HEK293 (cell line): ENCODE measurements around the gene VSIG1.

Source experiments
- CTCF ChIA-PET: fragments of 350-600 bp; formaldehyde crosslinking; extraction: SDS; loops from one replicate; lab custom pipeline; 2021; ENCODE audit warnings: antibody characterized with exemption; lab: Yijun Ruan, JAX
- POLR2A ChIA-PET: fragments of 300-600 bp; formaldehyde crosslinking; extraction: SDS; loops from one replicate; lab custom pipeline; 2020; ENCODE audit warnings: antibody characterized with exemption, inconsistent platforms; lab: Yijun Ruan, JAX
- H3K27ac ChIP-seq: fragments of 200-500 bp; sonication (Bioruptor generic); 2 replicates; pipeline ENCODE4 v1.5.1; 2014; ENCODE audit warnings: low read depth, low read length, control low read depth, inconsistent platforms; ENCODE audit errors: extremely low read depth
- H3K36me3 ChIP-seq, 2 experiments: fragments of 200-500 bp in 1 of 2; sonication (Bioruptor generic) in 1 of 2; 1 replicate in 1 of 2; 2 replicates in 1 of 2; pipeline ENCODE4 v1.5.1; 2014 to 2017; ENCODE audit warnings: inconsistent platforms in 2 of 2, low read length in 2 of 2; ENCODE audit not compliant: control insufficient read depth in 2 of 2, insufficient read depth in 1 of 2
- H3K4me1 ChIP-seq: fragments of 200-500 bp; sonication (Bioruptor generic); 2 replicates; pipeline ENCODE4 v1.5.1; 2014; ENCODE audit warnings: mild to moderate bottlenecking, low read length, inconsistent platforms; ENCODE audit not compliant: control insufficient read depth, insufficient read depth
- H3K4me3 ChIP-seq: 2 replicates; pipeline ENCODE4 v1.5.1; 2011; ENCODE audit warnings: low read depth, mild to moderate bottlenecking, control low read depth, low read length, moderate library complexity
- H3K9me3 ChIP-seq: fragments of 200-500 bp; sonication (Bioruptor generic); 2 replicates; pipeline ENCODE4 v1.5.1; 2014; ENCODE audit warnings: low read depth, low read length, inconsistent platforms; ENCODE audit not compliant: control insufficient read depth, insufficient read depth
- FEZF1 ChIP-seq: fragments of 450-650 bp; formaldehyde crosslinking; IDR thresholded peaks from 2 replicates; pipeline ENCODE4 v1.5.1; 2016; ENCODE audit warnings: missing biosample characterization, missing genetic modification characterization
- GLI2 ChIP-seq: fragments of 450-650 bp; formaldehyde crosslinking; IDR thresholded peaks from 2 replicates; pipeline ENCODE4; 2017; ENCODE audit warnings: missing biosample characterization, missing genetic modification characterization, low read depth, borderline replicate concordance
- KLF7 ChIP-seq: fragments of 450-650 bp; formaldehyde crosslinking; IDR thresholded peaks from 2 replicates; pipeline ENCODE4 v1.5.1; 2016; ENCODE audit warnings: missing biosample characterization, missing genetic modification characterization, borderline replicate concordance
- SCRT2 ChIP-seq: fragments of 450-650 bp; formaldehyde crosslinking; IDR thresholded peaks from 2 replicates; pipeline ENCODE4 v1.5.1; 2016; ENCODE audit warnings: missing biosample characterization, missing genetic modification characterization
- SETDB1 ChIP-seq: IDR thresholded peaks from one replicate; pipeline ENCODE4 v1.6.1; 2017; ENCODE audit warnings: mild to moderate bottlenecking, low read length, moderate library complexity, mixed read lengths; ENCODE audit not compliant: insufficient read length
- TRIM28 ChIP-seq: IDR thresholded peaks from 2 replicates; pipeline ENCODE4 v1.6.1; 2011; ENCODE audit warnings: low read length, control low read depth, borderline replicate concordance
- WT1 ChIP-seq: fragments of 450-650 bp; formaldehyde crosslinking; IDR thresholded peaks from 2 replicates; pipeline ENCODE4 v1.5.1; 2016; ENCODE audit warnings: missing biosample characterization, missing genetic modification characterization
- ZBTB20 ChIP-seq: fragments of 450-650 bp; formaldehyde crosslinking; IDR thresholded peaks from 2 replicates; pipeline ENCODE4 v1.5.1; 2016; ENCODE audit warnings: missing biosample characterization, missing genetic modification characterization
- ZNF112 ChIP-seq: fragments of 450-650 bp; formaldehyde crosslinking; IDR thresholded peaks from 2 replicates; pipeline ENCODE4 v1.5.0; 2017; ENCODE audit warnings: missing biosample characterization, missing genetic modification characterization
- ZNF155 ChIP-seq: fragments of 450-650 bp; formaldehyde crosslinking; IDR thresholded peaks from 2 replicates; pipeline ENCODE4 v1.5.1; 2016; ENCODE audit warnings: missing biosample characterization, missing genetic modification characterization
- ZNF175 ChIP-seq: fragments of 450-650 bp; formaldehyde crosslinking; IDR thresholded peaks from 2 replicates; pipeline ENCODE4 v1.5.1; 2016; ENCODE audit warnings: missing biosample characterization, missing genetic modification characterization
- ZNF324 ChIP-seq: fragments of 450-650 bp; formaldehyde crosslinking; IDR thresholded peaks from 2 replicates; pipeline ENCODE4 v1.5.1; 2016; ENCODE audit warnings: missing biosample characterization, missing genetic modification characterization
- ZNF416 ChIP-seq: fragments of 450-650 bp; formaldehyde crosslinking; IDR thresholded peaks from 2 replicates; pipeline ENCODE4 v1.5.1; 2016; ENCODE audit warnings: missing biosample characterization, missing genetic modification characterization
- ZNF549 ChIP-seq: fragments of 450-650 bp; IDR thresholded peaks from 2 replicates; pipeline ENCODE4 v1.5.1; 2018; ENCODE audit warnings: missing biosample characterization, missing genetic modification characterization, mild to moderate bottlenecking, inconsistent platforms, moderate library complexity
- ZNF571 ChIP-seq: fragments of 450-650 bp; formaldehyde crosslinking; IDR thresholded peaks from 2 replicates; pipeline ENCODE4 v1.5.0; 2017; ENCODE audit warnings: missing biosample characterization, missing genetic modification characterization
- ZNF600 ChIP-seq: fragments of 450-650 bp; formaldehyde crosslinking; IDR thresholded peaks from 2 replicates; pipeline ENCODE4 v1.5.1; 2016; ENCODE audit warnings: missing biosample characterization, missing genetic modification characterization
- ZNF629 ChIP-seq: fragments of 450-650 bp; formaldehyde crosslinking; IDR thresholded peaks from 2 replicates; pipeline ENCODE4 v1.5.1; 2017; ENCODE audit warnings: missing biosample characterization, missing genetic modification characterization
- ZNF654 ChIP-seq: fragments of 450-650 bp; formaldehyde crosslinking; IDR thresholded peaks from 2 replicates; pipeline ENCODE4 v1.5.1; 2016; ENCODE audit warnings: low read depth, missing biosample characterization, missing genetic modification characterization
- ZNF660 ChIP-seq: fragments of 450-650 bp; IDR thresholded peaks from 2 replicates; pipeline ENCODE4 v1.5.1; 2018; ENCODE audit warnings: missing biosample characterization, mild to moderate bottlenecking, missing genetic modification characterization
- ZNF791 ChIP-seq: fragments of 450-650 bp; formaldehyde crosslinking; IDR thresholded peaks from 2 replicates; pipeline ENCODE4 v1.5.1; 2016; ENCODE audit warnings: missing biosample characterization, missing genetic modification characterization
- TF ChIP-seq, protein P1 (sequence below): fragments of 450-650 bp; formaldehyde crosslinking; IDR thresholded peaks from 2 replicates; pipeline ENCODE4 v1.5.1; 2016; ENCODE audit warnings: missing biosample characterization, missing genetic modification characterization, borderline replicate concordance
- TF ChIP-seq, protein P2 (sequence below): fragments of 450-650 bp; formaldehyde crosslinking; IDR thresholded peaks from 2 replicates; pipeline ENCODE4 v1.5.1; 2016; ENCODE audit warnings: missing biosample characterization, missing genetic modification characterization
- TF ChIP-seq, protein P3 (sequence below): fragments of 450-650 bp; formaldehyde crosslinking; IDR thresholded peaks from 2 replicates; pipeline ENCODE4 v1.5.1; 2016; ENCODE audit warnings: missing biosample characterization, missing genetic modification characterization, borderline replicate concordance

The VSIG1 gene

DNA sequence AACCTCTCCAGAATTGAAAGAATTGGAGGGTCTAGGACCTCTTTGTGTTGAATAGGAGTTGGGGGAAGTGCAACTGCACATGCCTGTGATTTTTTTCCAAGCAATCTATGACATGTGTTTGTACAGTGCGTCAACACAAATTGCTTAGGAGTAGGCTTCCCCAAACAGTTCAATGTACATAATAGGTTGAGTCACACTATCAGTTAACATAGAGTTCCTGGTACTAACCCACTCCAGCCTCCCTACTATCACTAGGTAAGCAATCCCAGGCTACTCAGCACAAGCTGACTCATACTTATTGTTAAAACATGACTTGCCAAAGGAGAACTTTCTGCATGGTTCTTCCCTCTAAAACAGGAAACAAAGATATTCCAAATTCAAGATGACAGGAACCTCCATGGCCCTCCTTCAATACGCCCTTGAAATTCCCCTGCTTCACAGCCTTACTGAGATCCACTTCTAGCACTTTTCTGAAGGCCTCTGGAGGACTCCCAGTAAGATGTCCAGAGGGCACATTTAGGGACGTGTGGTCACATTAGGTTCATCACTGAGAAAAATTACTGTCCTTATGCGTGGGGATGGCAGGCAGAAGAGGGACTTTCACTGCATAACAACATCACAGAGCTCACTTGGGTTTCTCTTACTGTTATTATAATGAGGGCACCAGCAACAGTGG, 8.4 kb upstream of the VSIG1 start (continued):
- TF ChIP-seq, protein P1, sequence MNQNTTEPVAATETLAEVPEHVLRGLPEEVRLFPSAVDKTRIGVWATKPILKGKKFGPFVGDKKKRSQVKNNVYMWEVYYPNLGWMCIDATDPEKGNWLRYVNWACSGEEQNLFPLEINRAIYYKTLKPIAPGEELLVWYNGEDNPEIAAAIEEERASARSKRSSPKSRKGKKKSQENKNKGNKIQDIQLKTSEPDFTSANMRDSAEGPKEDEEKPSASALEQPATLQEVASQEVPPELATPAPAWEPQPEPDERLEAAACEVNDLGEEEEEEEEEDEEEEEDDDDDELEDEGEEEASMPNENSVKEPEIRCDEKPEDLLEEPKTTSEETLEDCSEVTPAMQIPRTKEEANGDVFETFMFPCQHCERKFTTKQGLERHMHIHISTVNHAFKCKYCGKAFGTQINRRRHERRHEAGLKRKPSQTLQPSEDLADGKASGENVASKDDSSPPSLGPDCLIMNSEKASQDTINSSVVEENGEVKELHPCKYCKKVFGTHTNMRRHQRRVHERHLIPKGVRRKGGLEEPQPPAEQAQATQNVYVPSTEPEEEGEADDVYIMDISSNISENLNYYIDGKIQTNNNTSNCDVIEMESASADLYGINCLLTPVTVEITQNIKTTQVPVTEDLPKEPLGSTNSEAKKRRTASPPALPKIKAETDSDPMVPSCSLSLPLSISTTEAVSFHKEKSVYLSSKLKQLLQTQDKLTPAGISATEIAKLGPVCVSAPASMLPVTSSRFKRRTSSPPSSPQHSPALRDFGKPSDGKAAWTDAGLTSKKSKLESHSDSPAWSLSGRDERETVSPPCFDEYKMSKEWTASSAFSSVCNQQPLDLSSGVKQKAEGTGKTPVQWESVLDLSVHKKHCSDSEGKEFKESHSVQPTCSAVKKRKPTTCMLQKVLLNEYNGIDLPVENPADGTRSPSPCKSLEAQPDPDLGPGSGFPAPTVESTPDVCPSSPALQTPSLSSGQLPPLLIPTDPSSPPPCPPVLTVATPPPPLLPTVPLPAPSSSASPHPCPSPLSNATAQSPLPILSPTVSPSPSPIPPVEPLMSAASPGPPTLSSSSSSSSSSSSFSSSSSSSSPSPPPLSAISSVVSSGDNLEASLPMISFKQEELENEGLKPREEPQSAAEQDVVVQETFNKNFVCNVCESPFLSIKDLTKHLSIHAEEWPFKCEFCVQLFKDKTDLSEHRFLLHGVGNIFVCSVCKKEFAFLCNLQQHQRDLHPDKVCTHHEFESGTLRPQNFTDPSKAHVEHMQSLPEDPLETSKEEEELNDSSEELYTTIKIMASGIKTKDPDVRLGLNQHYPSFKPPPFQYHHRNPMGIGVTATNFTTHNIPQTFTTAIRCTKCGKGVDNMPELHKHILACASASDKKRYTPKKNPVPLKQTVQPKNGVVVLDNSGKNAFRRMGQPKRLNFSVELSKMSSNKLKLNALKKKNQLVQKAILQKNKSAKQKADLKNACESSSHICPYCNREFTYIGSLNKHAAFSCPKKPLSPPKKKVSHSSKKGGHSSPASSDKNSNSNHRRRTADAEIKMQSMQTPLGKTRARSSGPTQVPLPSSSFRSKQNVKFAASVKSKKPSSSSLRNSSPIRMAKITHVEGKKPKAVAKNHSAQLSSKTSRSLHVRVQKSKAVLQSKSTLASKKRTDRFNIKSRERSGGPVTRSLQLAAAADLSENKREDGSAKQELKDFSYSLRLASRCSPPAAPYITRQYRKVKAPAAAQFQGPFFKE: no peak
- TF ChIP-seq FEZF1 (tag by site-specific recombination): no peak
- no peak for TF ChIP-seq ZNF175
- TF ChIP-seq KLF7: no peak
- TF ChIP-seq WT1: no peak
- TF ChIP-seq ZNF549 (tag by site-specific recombination): no peak
- TF ChIP-seq ZNF654 (tag by site-specific recombination): no peak
- no peak for TF ChIP-seq ZBTB20 (tag by site-specific recombination)
- TF ChIP-seq ZNF629 (tag by site-specific recombination): peak; percentile 75
- TF ChIP-seq ZNF155 (tag by site-specific recombination): no peak
- TF ChIP-seq ZNF660 (tag by site-specific recombination): peak; percentile 51; the same call in 1 of the 2 replicates
- peak; percentile 31 for TF ChIP-seq SETDB1
- peak; percentile 50; the same call in 1 of the 2 replicates for TF ChIP-seq ZNF600 (tag by site-specific recombination)
- no peak for TF ChIP-seq ZNF416 (tag by site-specific recombination)
- no peak for TF ChIP-seq SCRT2 (tag by site-specific recombination)
- no peak for TF ChIP-seq ZNF791 (tag by site-specific recombination)
- TF ChIP-seq, protein P2, sequence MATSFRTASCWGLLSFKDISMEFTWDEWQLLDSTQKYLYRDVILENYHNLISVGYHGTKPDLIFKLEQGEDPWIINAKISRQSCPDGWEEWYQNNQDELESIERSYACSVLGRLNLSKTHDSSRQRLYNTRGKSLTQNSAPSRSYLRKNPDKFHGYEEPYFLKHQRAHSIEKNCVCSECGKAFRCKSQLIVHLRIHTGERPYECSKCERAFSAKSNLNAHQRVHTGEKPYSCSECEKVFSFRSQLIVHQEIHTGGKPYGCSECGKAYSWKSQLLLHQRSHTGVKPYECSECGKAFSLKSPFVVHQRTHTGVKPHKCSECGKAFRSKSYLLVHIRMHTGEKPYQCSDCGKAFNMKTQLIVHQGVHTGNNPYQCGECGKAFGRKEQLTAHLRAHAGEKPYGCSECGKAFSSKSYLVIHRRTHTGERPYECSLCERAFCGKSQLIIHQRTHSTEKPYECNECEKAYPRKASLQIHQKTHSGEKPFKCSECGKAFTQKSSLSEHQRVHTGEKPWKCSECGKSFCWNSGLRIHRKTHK (tag by site-specific recombination): no peak
- TF ChIP-seq ZNF324: no peak
- TF ChIP-seq TRIM28: peak; percentile 57; the same call in 1 of the 2 replicates

DNA sequence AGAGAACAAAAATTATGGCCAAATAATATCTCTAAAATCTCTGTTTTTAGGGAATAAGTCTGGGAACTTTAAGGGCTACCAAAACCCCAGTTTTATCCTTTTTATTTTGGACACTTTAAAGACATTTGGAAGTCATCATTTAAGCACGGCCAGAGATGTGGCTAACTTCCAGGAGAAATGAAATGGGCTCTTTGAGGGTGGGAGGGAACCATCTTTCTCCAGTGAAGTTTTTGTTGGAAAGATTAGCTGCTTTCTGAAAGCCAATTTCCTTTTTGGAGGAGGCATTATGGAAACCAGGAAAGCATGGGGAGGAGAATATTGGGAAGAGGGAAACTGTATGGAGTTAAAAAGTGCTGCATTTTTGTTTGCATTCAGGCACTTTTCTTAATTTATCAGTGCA, 4.8 kb downstream of the VSIG1 start:
- H3K36me3 ChIP-seq: no peaks in the 10 kb centered on the region
- H3K4me1 ChIP-seq: no peaks in the 10 kb centered on the region
- H3K9me3 ChIP-seq: no peaks in the 10 kb centered on the region
- ChIA-PET POLR2A (no interaction called here), CTCF (interaction anchor here (1.4 kb wide), 1 partner anchor 10 kb away, joined by 3 read pairs; no protein-coding TSS in a partner anchor)
- H3K4me3 ChIP-seq: no peak overlapping the region
- H3K27ac ChIP-seq: no peak overlapping the region
- no peak for TF ChIP-seq ZNF571 (tag by site-specific recombination)
- no peak for TF ChIP-seq ZNF112
- no peak for TF ChIP-seq GLI2 (tag by site-specific recombination)
- TF ChIP-seq, protein P3, sequence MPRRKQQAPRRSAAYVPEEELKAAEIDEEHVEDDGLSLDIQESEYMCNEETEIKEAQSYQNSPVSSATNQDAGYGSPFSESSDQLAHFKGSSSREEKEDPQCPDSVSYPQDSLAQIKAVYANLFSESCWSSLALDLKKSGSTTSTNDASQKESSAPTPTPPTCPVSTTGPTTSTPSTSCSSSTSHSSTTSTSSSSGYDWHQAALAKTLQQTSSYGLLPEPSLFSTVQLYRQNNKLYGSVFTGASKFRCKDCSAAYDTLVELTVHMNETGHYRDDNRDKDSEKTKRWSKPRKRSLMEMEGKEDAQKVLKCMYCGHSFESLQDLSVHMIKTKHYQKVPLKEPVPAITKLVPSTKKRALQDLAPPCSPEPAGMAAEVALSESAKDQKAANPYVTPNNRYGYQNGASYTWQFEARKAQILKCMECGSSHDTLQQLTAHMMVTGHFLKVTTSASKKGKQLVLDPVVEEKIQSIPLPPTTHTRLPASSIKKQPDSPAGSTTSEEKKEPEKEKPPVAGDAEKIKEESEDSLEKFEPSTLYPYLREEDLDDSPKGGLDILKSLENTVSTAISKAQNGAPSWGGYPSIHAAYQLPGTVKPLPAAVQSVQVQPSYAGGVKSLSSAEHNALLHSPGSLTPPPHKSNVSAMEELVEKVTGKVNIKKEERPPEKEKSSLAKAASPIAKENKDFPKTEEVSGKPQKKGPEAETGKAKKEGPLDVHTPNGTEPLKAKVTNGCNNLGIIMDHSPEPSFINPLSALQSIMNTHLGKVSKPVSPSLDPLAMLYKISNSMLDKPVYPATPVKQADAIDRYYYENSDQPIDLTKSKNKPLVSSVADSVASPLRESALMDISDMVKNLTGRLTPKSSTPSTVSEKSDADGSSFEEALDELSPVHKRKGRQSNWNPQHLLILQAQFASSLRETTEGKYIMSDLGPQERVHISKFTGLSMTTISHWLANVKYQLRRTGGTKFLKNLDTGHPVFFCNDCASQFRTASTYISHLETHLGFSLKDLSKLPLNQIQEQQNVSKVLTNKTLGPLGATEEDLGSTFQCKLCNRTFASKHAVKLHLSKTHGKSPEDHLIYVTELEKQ (tag by site-specific recombination): no peak
- TF ChIP-seq, protein P2 (tag by site-specific recombination): no peak
